Right lobe of liver (tissue), 6 donors: ENCODE data around the gene LCE2A. TPM values are rescaled to one million over a fixed set of nuclear protein-coding genes. Genes with fewer than 3 reads are reported as not detected.

Experiments
- ATAC-seq, 4 donors: fragments of 200-7000 bp; cut with Tn5 transposase; one replicate each; pipeline ENCODE4 v1.9.1; 2020; ENCODE audit warnings: mild to moderate bottlenecking in 4 of 4, moderate library complexity in 4 of 4
- DNase-seq, 3 donors: peaks; one replicate each; pipeline ENCODE4 v3.0.0-alpha.2; 2020
- H3K27ac ChIP-seq, 3 donors: fragments of 200-600 bp; one replicate each; pipeline ENCODE4 v1.8.0; 2022
- H3K27me3 ChIP-seq, 2 donors: fragments of 200-600 bp; one replicate each; pipeline ENCODE4 v1.8.0; 2022
- H3K36me3 ChIP-seq, 4 donors: fragments of 200-600 bp; sonication (generic) in 1 of 4; one replicate each; pipeline versions ENCODE4 v1.5.1 to v1.8.0; 2017 to 2022; ENCODE audit warnings: control low read depth in 1 of 4
- H3K4me1 ChIP-seq, 4 donors: fragments of 200-600 bp; sonication (generic) in 1 of 4; one replicate each; pipeline versions ENCODE4 v1.5.1 to v1.8.0; 2017 to 2022; ENCODE audit warnings: control low read depth in 1 of 4
- H3K4me3 ChIP-seq, 3 donors: fragments of 200-600 bp; one replicate each; pipeline ENCODE4 v1.8.0; 2022
- H3K9me3 ChIP-seq, 4 donors: fragments of 200-600 bp; sonication (generic) in 1 of 4; one replicate each; pipeline versions ENCODE4 v1.5.1 to v1.8.0; 2017 to 2022; ENCODE audit warnings: control low read depth in 1 of 4
- CTCF ChIP-seq, 4 donors: fragments of 200-600 bp in 3 of 4; fragments of 450-650 bp in 1 of 4; IDR thresholded peaks; one replicate each; pipeline versions ENCODE4 v1.5.1 to v1.8.0; 2016 to 2022; ENCODE audit warnings: antibody characterized with exemption in 4 of 4, mild to moderate bottlenecking in 2 of 4
- POLR2A ChIP-seq: fragments of 450-650 bp; IDR thresholded peaks from one replicate; pipeline ENCODE4 v1.6.1; 2017; ENCODE audit warnings: antibody characterized with exemption, mild to moderate bottlenecking
- WGBS: methylation state at CpG from one replicate; pipeline ENCODE4 v1.1.6; 2018; ENCODE audit warnings: low coverage, low lambda C conversion rate; ENCODE audit not compliant: insufficient coverage; ENCODE audit errors: missing lambda C conversion rate; 5-methylcytosine and 5-hydroxymethylcytosine counted together
- intact Hi-C, 2 donors: fragments of 100-400 bp; cut with DNase I; formaldehyde crosslinking; loops; one replicate each; pipeline versions ENCODE4 v1.11.2 to v1.14.1; 2022
- total RNA-seq, 6 experiments: library from RNA; depleted of rRNA in 2 of 6; stranded (reverse); fragments of >200 nt in 2 of 6; fragmentation: NEBNext Ultra II Directional in 3 of 6; extraction: Animal tissue kit (Norgen Biotek cat#: 25700) in 3 of 6; gene quantifications; one replicate each; pipeline versions ENCODE4 v1.1.0 to v1.2.4, GENCODE V29; 2016 to 2023
- donor health status: DM: no; HTN: yes; CAD: no.
- donor health status: DM: no; HTN: no; CAD: no.
- donor health status: DM: no; HTN: no; CAD: no.
- donor health status: DM: no; HTN: yes; CAD: no.
- donor health status: DM: no; HTN: yes; CAD: no.

LCE2A gene
- total RNA-seq, 6 experiments from 2014 or later = not detected

- WGBS = 57% methylated on average over 5 of the region's 5 CpGs
- H3K27ac ChIP-seq = no peak overlapping the region
- no peaks in the 10 kb centered on the region for H3K27me3 ChIP-seq
- ATAC-seq = no peak
- intact Hi-C loops = no loop called here
- no peak overlapping the region for H3K4me3 ChIP-seq
- TF ChIP-seq POLR2A (no peak), CTCF (IDR thresholded peaks at IDR 0.05) (no peak)
- H3K36me3 ChIP-seq = no peaks in the 10 kb centered on the region
- no peaks in the 10 kb centered on the region for H3K4me1 ChIP-seq
- DNase-seq = no peak
- H3K9me3 ChIP-seq = no peaks in the 10 kb centered on the region
Observed at GRCh38 chr1:152737997-152738396, 39.9 kb downstream of the LCE2A start.

DNA sequence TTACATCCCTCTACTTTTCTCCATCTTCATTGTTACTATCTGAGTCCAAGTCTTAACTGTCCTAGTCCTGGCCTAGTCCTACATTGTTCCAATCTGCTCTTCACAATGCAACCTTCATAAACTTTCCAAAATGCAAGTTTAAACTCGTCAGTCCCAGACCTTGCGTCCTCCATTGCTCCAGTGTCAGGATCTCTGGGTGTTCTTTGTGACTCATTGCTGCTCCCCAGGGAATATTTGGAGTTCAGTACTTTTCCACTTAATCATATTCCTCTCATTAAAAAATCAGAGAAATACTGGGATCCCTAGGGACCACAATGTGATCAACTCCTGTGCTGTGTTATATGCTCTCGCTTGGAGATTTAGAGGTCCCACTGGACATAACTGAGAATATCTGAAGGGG lies 41.7 kb downstream of the LCE2A start:
- 60% methylated on average over 3 of the region's 3 CpGs for whole genome bisulfite sequencing
- H3K36me3 ChIP-seq = no peaks in the 10 kb centered on the region
- no peak overlapping the region for H3K27ac ChIP-seq
- H3K27me3 ChIP-seq = no peaks in the 10 kb centered on the region
- ATAC-seq (no peak), DNase-seq (no peak)
- intact Hi-C loops = no loop called here
- no peaks in the 10 kb centered on the region for H3K4me1 ChIP-seq
- TF ChIP-seq POLR2A (no peak), CTCF (IDR thresholded peaks at IDR 0.05) (no peak)
- no peak overlapping the region for H3K4me3 ChIP-seq
- no peaks in the 10 kb centered on the region for H3K9me3 ChIP-seq

DNA sequence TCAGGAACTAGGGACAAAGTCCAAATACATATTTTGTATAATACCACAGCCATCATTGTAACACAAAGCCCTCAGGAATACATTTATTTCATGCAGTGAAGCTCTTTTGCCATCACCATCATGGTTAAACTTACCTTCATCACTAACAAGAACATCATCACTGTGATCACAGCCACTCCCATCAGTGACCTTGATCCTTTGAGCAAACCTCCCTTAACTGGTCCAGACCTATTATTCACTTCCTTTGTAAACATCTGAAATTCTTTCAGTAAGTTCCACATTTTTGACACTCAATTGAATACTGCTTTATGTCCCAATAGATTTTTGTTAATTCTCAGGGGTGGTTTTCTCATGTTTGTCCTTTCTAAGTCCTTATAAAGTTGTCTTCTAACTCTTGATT lies 43.5 kb downstream of the LCE2A start:
- no peak for ATAC-seq
- Histone ChIP-seq H3K4me3 (no peak overlapping the region), H3K9me3 (no peaks in the 10 kb centered on the region), H3K36me3 (no peaks in the 10 kb centered on the region), H3K27me3 (no peaks in the 10 kb centered on the region), H3K4me1 (no peaks in the 10 kb centered on the region), H3K27ac (no peak overlapping the region)
- intact Hi-C loops = no loop called here
- TF ChIP-seq POLR2A (no peak), CTCF (IDR thresholded peaks at IDR 0.05) (no peak)
- DNase-seq = no peak

- WGBS = 31% methylated on average over 2 of the region's 2 CpGs
- intact Hi-C loops = no loop called here
- no peaks in the 10 kb centered on the region for H3K27me3 ChIP-seq
- no peak for TF ChIP-seq CTCF (IDR thresholded peaks at IDR 0.05)
- no peak for TF ChIP-seq POLR2A
- no peak for DNase-seq
- no peak overlapping the region for H3K27ac ChIP-seq
- no peak overlapping the region for H3K4me3 ChIP-seq
- no peaks in the 10 kb centered on the region for H3K36me3 ChIP-seq
- H3K4me1 ChIP-seq = no peaks in the 10 kb centered on the region
- ATAC-seq = no peak
- no peaks in the 10 kb centered on the region for H3K9me3 ChIP-seq
Observed at GRCh38 chr1:152743371-152744145, 45.4 kb downstream of the LCE2A start.

GRCh38 chr1:152745289-152745704 lies 47.2 kb downstream of the LCE2A start:
- Histone ChIP-seq H3K4me1 (no peaks in the 10 kb centered on the region), H3K27me3 (no peaks in the 10 kb centered on the region), H3K9me3 (no peaks in the 10 kb centered on the region), H3K4me3 (no peak overlapping the region), H3K27ac (no peak overlapping the region), H3K36me3 (no peaks in the 10 kb centered on the region)
- intact Hi-C loops = no loop called here
- WGBS = 41% methylated on average over 4 of the region's 4 CpGs
- ATAC-seq = no peak
- TF ChIP-seq POLR2A = no peak
- TF ChIP-seq CTCF (IDR thresholded peaks at IDR 0.05) = peak in 1 of 4 donors; percentile 10
- no peak for DNase-seq
